Loucy (cell line): ENCODE results near the gene F11R.

Experiments
- CTCF ChIP-seq: fragments of 200-600 bp; sonication (generic); conservative IDR thresholded peaks from 2 replicates; pipeline ENCODE4 v1.5.1; 2014; ENCODE audit warnings: mild to moderate bottlenecking, antibody characterized with exemption, low read length
- EZH2phosphoT487 ChIP-seq: fragments of 200-600 bp; IDR thresholded peaks from 2 replicates; pipeline ENCODE4 v1.6.1; 2018; ENCODE audit warnings: antibody characterized with exemption, mild to moderate bottlenecking, moderate library complexity, borderline replicate concordance

GRCh38 chr1:161020509-161021164 lies at the start of gene F11R:
- TF ChIP-seq CTCF (0 out of 2 replicates have a peak, but pooled peaks have one; percentile 17), EZH2phosphoT487 (no peak)
